SK-N-SH (cell line): ENCODE results near the gene TBC1D5. TPM values are rescaled to one million over a fixed set of nuclear protein-coding genes. Genes with fewer than 3 reads are reported as not detected.

ENCODE experiments used
- CTCF ChIA-PET: fragments of 300-600, 350-600 bp; formaldehyde crosslinking; extraction: SDS; loops from one replicate; lab custom pipeline; 2021; lab: Yijun Ruan, JAX
- POLR2A ChIA-PET: fragments of 350-600 bp; sonication (Branson Sonifier 250); formaldehyde crosslinking; extraction: SDS; loops from one replicate; lab custom pipeline; 2020; ENCODE audit warnings: antibody characterized with exemption, inconsistent platforms; lab: Yijun Ruan, JAX
- DNase-seq: peaks from one replicate; pipeline ENCODE4 v3.0.0; 2012
- H2AFZ ChIP-seq: fragments of 200-600 bp; sonication (generic); 2 replicates; pipeline ENCODE4 v1.8.1; 2016; ENCODE audit warnings: antibody characterized with exemption, mild to moderate bottlenecking, low read depth
- H3F3A ChIP-seq: fragments of 200-600 bp; sonication (generic); replicated peaks from 2 replicates; pipeline ENCODE3; 2016; ENCODE audit warnings: antibody characterized with exemption, mild to moderate bottlenecking; ENCODE audit not compliant: insufficient read depth
- H3K27ac ChIP-seq, 2 experiments: fragments of 200-500 bp in 1 of 2; fragments of 200-600 bp in 1 of 2; sonication (Bioruptor generic) in 1 of 2; sonication (generic), shearing (Covaris generic) in 1 of 2; 2 replicates each; pipeline versions ENCODE4 v1.5.1 to v1.6.1; 2014 to 2016; ENCODE audit warnings: low read depth in 2 of 2, inconsistent platforms in 1 of 2, low read length in 1 of 2, mild to moderate bottlenecking in 1 of 2, mixed read lengths in 1 of 2
- H3K27me3 ChIP-seq: fragments of 200-600 bp; sonication (generic), shearing (Covaris generic); 2 replicates; pipeline ENCODE4 v1.6.1; 2016; ENCODE audit warnings: mixed run types; ENCODE audit not compliant: insufficient read depth
- H3K36me3 ChIP-seq, 2 experiments: fragments of 200-500 bp in 1 of 2; fragments of 200-600 bp in 1 of 2; sonication (Bioruptor generic) in 1 of 2; sonication (generic) in 1 of 2; replicated peaks in 1 of 2; 2 replicates each; pipeline versions ENCODE3 to v1.5.1; 2014 to 2016; ENCODE audit warnings: low read length in 1 of 2, mild to moderate bottlenecking in 1 of 2; ENCODE audit not compliant: insufficient read depth in 2 of 2, control insufficient read depth in 1 of 2
- H3K4me1 ChIP-seq, 2 experiments: fragments of 200-500 bp in 1 of 2; fragments of 200-600 bp in 1 of 2; sonication (Bioruptor generic) in 1 of 2; sonication (generic), shearing (Covaris generic) in 1 of 2; 2 replicates each; pipeline versions ENCODE4 v1.5.1 to v1.6.1; 2014 to 2016; ENCODE audit warnings: low read depth in 1 of 2, low read length in 1 of 2, mixed run types in 1 of 2; ENCODE audit not compliant: insufficient read depth in 2 of 2, control insufficient read depth in 1 of 2
- H3K4me2 ChIP-seq: fragments of 200-600 bp; sonication (generic), shearing (Covaris generic); 2 replicates; pipeline ENCODE4 v1.6.1; 2017; ENCODE audit warnings: mixed run types
- H3K4me3 ChIP-seq, 2 experiments: fragments of 200-500 bp in 1 of 2; fragments of 200-600 bp in 1 of 2; sonication (Bioruptor generic) in 1 of 2; sonication (generic), shearing (Covaris generic) in 1 of 2; 2 replicates each; pipeline versions ENCODE4 v1.5.1 to v1.8.1; 2014 to 2016; ENCODE audit warnings: low read depth in 2 of 2, inconsistent platforms in 1 of 2, low read length in 1 of 2, mild to moderate bottlenecking in 1 of 2, mixed read lengths in 1 of 2, moderate library complexity in 1 of 2
- H3K79me2 ChIP-seq: fragments of 200-600 bp; sonication (generic); 2 replicates; pipeline ENCODE4 v1.8.1; 2017; ENCODE audit warnings: mild to moderate bottlenecking; ENCODE audit not compliant: insufficient read depth
- H3K9ac ChIP-seq: fragments of 200-600 bp; sonication (generic); 2 replicates; pipeline ENCODE4 v1.6.1; 2017; ENCODE audit warnings: mixed run types
- H3K9me2 ChIP-seq: fragments of 200-600 bp; sonication (generic); 2 replicates; pipeline ENCODE4 v1.6.1; 2017; ENCODE audit warnings: mixed run types
- H3K9me3 ChIP-seq: fragments of 200-600 bp; sonication (generic); 2 replicates; pipeline ENCODE4 v1.6.1; 2017; ENCODE audit warnings: mixed run types, mild to moderate bottlenecking, moderate library complexity
- H4K20me1 ChIP-seq: fragments of 200-600 bp; sonication (generic); 2 replicates; pipeline ENCODE4 v1.6.1; 2017; ENCODE audit warnings: mild to moderate bottlenecking, mixed run types; ENCODE audit not compliant: insufficient read depth
- EP300 ChIP-seq, 2 experiments: IDR thresholded peaks; 2 replicates each; pipeline versions ENCODE4 v1.4.0 to v1.6.1; 2012; ENCODE audit warnings: borderline replicate concordance in 1 of 2, low read depth in 1 of 2, low read length in 1 of 2
- EZH2phosphoT487 ChIP-seq: fragments of 200-600 bp; sonication (generic); IDR thresholded peaks from 2 replicates; pipeline ENCODE4 v1.6.1; 2017; ENCODE audit warnings: low read depth, mixed run types, mild to moderate bottlenecking, antibody characterized with exemption, moderate library complexity, borderline replicate concordance
- FOXJ3 ChIP-seq: sonication (generic); formaldehyde crosslinking; IDR thresholded peaks from 2 replicates; pipeline ENCODE4 v1.5.1; 2020; ENCODE audit warnings: mild to moderate bottlenecking, missing genetic modification reagents
- FOXM1 ChIP-seq: IDR thresholded peaks from 2 replicates; pipeline ENCODE4 v1.4.0; 2012; ENCODE audit warnings: low read depth, mild to moderate bottlenecking
- GABPA ChIP-seq: IDR thresholded peaks from 2 replicates; pipeline ENCODE4 v1.4.0; 2012; ENCODE audit warnings: low read depth, mild to moderate bottlenecking
- GATA2 ChIP-seq: sonication (generic); formaldehyde crosslinking; IDR thresholded peaks from 2 replicates; pipeline ENCODE4 v1.5.0; 2020; ENCODE audit warnings: mild to moderate bottlenecking, missing genetic modification reagents
- IRF3 ChIP-seq: fragments of 150-350 bp; IDR thresholded peaks from 2 replicates; pipeline ENCODE4 v1.6.1; 2016; ENCODE audit warnings: mild to moderate bottlenecking, low read depth, low read length
- MAX ChIP-seq: IDR thresholded peaks from 2 replicates; pipeline ENCODE4 v1.4.0; 2012; ENCODE audit warnings: low read depth
- MXI1 ChIP-seq: IDR thresholded peaks from 2 replicates; pipeline ENCODE4 v1.6.1; 2012; ENCODE audit warnings: mild to moderate bottlenecking, low read depth, low read length, improper control_type of control experiment
- NFIC ChIP-seq: IDR thresholded peaks from 2 replicates; pipeline ENCODE4 v1.4.0; 2012; ENCODE audit warnings: borderline replicate concordance
- PBX3 ChIP-seq: IDR thresholded peaks from 2 replicates; pipeline ENCODE4; 2012
- RAD21 ChIP-seq: IDR thresholded peaks from 2 replicates; pipeline ENCODE4 v1.6.1; 2012; ENCODE audit warnings: mild to moderate bottlenecking, low read length
- RCOR1 ChIP-seq: fragments of 150-350 bp; IDR thresholded peaks from 2 replicates; pipeline ENCODE4 v1.6.1; 2017; ENCODE audit warnings: antibody characterized with exemption, low read length
- RFX5 ChIP-seq: IDR thresholded peaks from 2 replicates; pipeline ENCODE4 v1.6.1; 2012; ENCODE audit warnings: mild to moderate bottlenecking, improper control_type of control experiment, low read length
- SIN3A ChIP-seq: IDR thresholded peaks from 2 replicates; pipeline ENCODE4 v1.6.1; 2012; ENCODE audit warnings: low read depth, mild to moderate bottlenecking, low read length, moderate library complexity, borderline replicate concordance
- TCF12 ChIP-seq: IDR thresholded peaks from 2 replicates; pipeline ENCODE4 v1.4.0; 2012
- USF2 ChIP-seq: fragments of 150-350 bp; IDR thresholded peaks from 2 replicates; pipeline ENCODE4 v1.6.1; 2017; ENCODE audit warnings: antibody characterized with exemption, low read length, low read depth, borderline replicate concordance
- WGBS: methylation state at CpG from one replicate; pipeline ENCODE4 v1.1.6; 2017; ENCODE audit warnings: low lambda C conversion rate; 5-methylcytosine and 5-hydroxymethylcytosine counted together
- polyA plus RNA-seq, 3 experiments: library from polyadenylated mRNA; depleted of rRNA; stranded (reverse); fragments of >200 nt; gene quantifications; 2 replicates each; pipeline ENCODE4 v1.2.3, GENCODE V29; 2012

Gene TBC1D5
- polyA plus RNA-seq, 1 of the 3 experiments (the other 2 are of a cell fraction) = 19.5 TPM

- TF ChIP-seq EP300 (IDR thresholded peaks at IDR 0.05; ENCODE audit: borderline replicate concordance in 1 of 2, low read depth in 1 of 2, low read length in 1 of 2) (no peak), RCOR1 (no peak), USF2 (no peak), SIN3A (no peak), RFX5 (no peak), EZH2phosphoT487 (no peak), GATA2 (CRISPR knock-in tag) (peak; percentile 19; the same call in 1 of the 2 replicates), FOXM1 (no peak), TCF12 (no peak)
- TF ChIP-seq, all 33 proteins: peak for 1
- no peaks in the 10 kb centered on the region for H4K20me1 ChIP-seq
- CTCF ChIA-PET = interaction anchor here (1.4 to 3.4 kb wide), 2 partner anchors 98 kb away, joined by 5 to 14 read pairs; no protein-coding TSS in a partner anchor
These were observed 638 bp upstream of the TBC1D5 start for GRCh38 chr3:17742880-17743657.

GRCh38 chr3:17741621-17742101, 770 bp downstream of the TBC1D5 start:
- Histone ChIP-seq H3K27ac (peak overlapping the region; percentile 95 to 99), H3K27me3 (no peaks in the 10 kb centered on the region), H3K36me3 (no peaks in the 10 kb centered on the region), H3K9me2 (no peaks in the 10 kb centered on the region), H3K4me1 (peaks cover 9 to 21% of the 10 kb centered on the region in 2 experiments; a peak in 2 of 4 replicates), H3K9ac (peak overlapping the region; percentile 94), H4K20me1 (no peaks in the 10 kb centered on the region), H3K9me3 (no peaks in the 10 kb centered on the region), H3K4me2 (peak overlapping the region; percentile 97), H2AFZ (peak overlapping the region; percentile 97), H3F3A (peaks cover 18% of the 10 kb centered on the region), H3K79me2 (peaks cover 49% of the 10 kb centered on the region), H3K4me3 (peak overlapping the region; percentile 81 to 90)
- 1% methylated on average over 16 of the region's 17 CpGs for WGBS
- ChIA-PET CTCF (interaction anchor here (0.7 to 3.4 kb wide), 6 partner anchors 96 to 1140 kb away, joined by 3 to 14 read pairs (median 4); no protein-coding TSS in a partner anchor), POLR2A (no interaction called here)
- DNase-seq = peak; percentile 16
- no peak for TF ChIP-seq EZH2phosphoT487
- TF ChIP-seq RAD21 = no peak
- no peak for TF ChIP-seq PBX3
- no peak for TF ChIP-seq RCOR1
- TF ChIP-seq MXI1 = no peak
- no peak for TF ChIP-seq FOXJ3 (CRISPR knock-in tag)
- TF ChIP-seq IRF3 = no peak
- TF ChIP-seq NFIC = no peak
- TF ChIP-seq GABPA = peak; percentile 48; the same call in 1 of the 2 replicates
- no peak for TF ChIP-seq SIN3A
- peak; percentile 88; the same call in 1 of the 2 replicates for TF ChIP-seq MAX

More at GRCh38 chr3:17742880-17743657, 638 bp upstream of the TBC1D5 start:
- no peak for DNase-seq
- Histone ChIP-seq H3K4me1 (peaks cover 5 to 21% of the 10 kb centered on the region in 2 experiments; a peak in 2 of 4 replicates), H3K36me3 (no peaks in the 10 kb centered on the region), H3K4me2 (peak overlapping the region; percentile 97), H3K27me3 (no peaks in the 10 kb centered on the region), H3F3A (peaks cover 18% of the 10 kb centered on the region), H3K4me3 (peak overlapping the region; percentile 81 to 90), H2AFZ (peak overlapping the region; percentile 83), H3K79me2 (peaks cover 35% of the 10 kb centered on the region), H3K9me3 (no peaks in the 10 kb centered on the region), H3K9me2 (no peaks in the 10 kb centered on the region), H3K27ac (peak overlapping the region; percentile 95 to 99), H3K9ac (peak overlapping the region; percentile 94; the same call in 1 of the 2 replicates)
- WGBS = 10% methylated on average over 9 of the region's 12 CpGs
- POLR2A ChIA-PET = interaction anchor here (0.7 to 1.0 kb wide), 5 partner anchors 41 to 371 kb away, joined by 3 to 5 read pairs (median 4); no protein-coding TSS in a partner anchor
